Vagina (tissue), 2 donors: ENCODE measurements around the gene TRIM71. TPM values are rescaled to one million over a fixed set of nuclear protein-coding genes. Genes with fewer than 3 reads are reported as not detected.

ENCODE experiments used
- DNase-seq, 2 donors: peaks; one replicate each; pipeline ENCODE4 v3.0.0-alpha.2; 2017; ENCODE audit errors: extremely low spot score in 2 of 2
- H3K27ac ChIP-seq: fragments of 200-600 bp; sonication (generic); one replicate; pipeline ENCODE4 v1.5.1; 2019
- H3K27me3 ChIP-seq: fragments of 200-600 bp; sonication (generic); one replicate; pipeline ENCODE4 v1.5.1; 2019
- H3K36me3 ChIP-seq, 2 donors: fragments of 200-600 bp; sonication (generic); one replicate each; pipeline ENCODE4 v1.5.1; 2017 to 2019
- H3K4me1 ChIP-seq: fragments of 200-600 bp; sonication (generic); one replicate; pipeline ENCODE4 v1.5.1; 2019
- H3K4me3 ChIP-seq, 2 donors: fragments of 200-600 bp; sonication (generic); 1 replicate in 1 of 2; 2 replicates in 1 of 2; pipeline ENCODE4 v1.5.1; 2016 to 2019
- H3K9me3 ChIP-seq: fragments of 200-600 bp; sonication (generic); one replicate; pipeline ENCODE4 v1.5.1; 2019
- CTCF ChIP-seq, 3 experiments: fragments of 450-650 bp in 2 of 3; fragments of 200-600 bp in 1 of 3; sonication (generic) in 1 of 3; IDR thresholded peaks; one replicate each; pipeline ENCODE4 v1.5.1; 2017 to 2019; ENCODE audit warnings: antibody characterized with exemption in 3 of 3, mild to moderate bottlenecking in 2 of 3, moderate library complexity in 2 of 3
- POLR2A ChIP-seq, 2 donors: fragments of 450-650 bp; IDR thresholded peaks; one replicate each; pipeline ENCODE4 v1.6.1; 2017; ENCODE audit warnings: antibody characterized with exemption in 2 of 2, mild to moderate bottlenecking in 2 of 2, moderate library complexity in 2 of 2
- POLR2AphosphoS5 ChIP-seq, 2 donors: sonication (generic); formaldehyde crosslinking; IDR thresholded peaks; one replicate each; pipeline ENCODE4 v1.9.0; 2017; ENCODE audit warnings: antibody characterized with exemption in 2 of 2, mild to moderate bottlenecking in 2 of 2, low read depth in 1 of 2; ENCODE audit not compliant: insufficient read depth in 1 of 2
- intact Hi-C: fragments of 100-400 bp; cut with DNase I; formaldehyde crosslinking; loops from one replicate; pipeline ENCODE4 v1.15.1; 2023
- total RNA-seq: library from RNA; depleted of rRNA; stranded (reverse); fragments of >200 nt; gene quantifications from one replicate; pipeline ENCODE4 v1.2.3, GENCODE V29; 2016

TRIM71 gene
- total RNA-seq, 1 donor from 2014 or later = not detected

GRCh38 chr3:32839714-32840085 is 21.9 kb downstream of the TRIM71 start:
- Histone ChIP-seq H3K4me1 (no peaks in the 10 kb centered on the region), H3K27me3 (no peaks in the 10 kb centered on the region), H3K4me3 (no peak overlapping the region), H3K36me3 (no peaks in the 10 kb centered on the region), H3K27ac (no peak overlapping the region), H3K9me3 (no peaks in the 10 kb centered on the region)
- TF ChIP-seq CTCF (IDR thresholded peaks at IDR 0.05) (no peak), POLR2A (IDR thresholded peaks at IDR 0.05) (no peak), POLR2AphosphoS5 (IDR thresholded peaks at IDR 0.05; ENCODE audit: insufficient read depth in 1 of 2, low read depth in 1 of 2) (no peak)
- no peak for DNase-seq
- intact Hi-C loops = no loop called here

DNA sequence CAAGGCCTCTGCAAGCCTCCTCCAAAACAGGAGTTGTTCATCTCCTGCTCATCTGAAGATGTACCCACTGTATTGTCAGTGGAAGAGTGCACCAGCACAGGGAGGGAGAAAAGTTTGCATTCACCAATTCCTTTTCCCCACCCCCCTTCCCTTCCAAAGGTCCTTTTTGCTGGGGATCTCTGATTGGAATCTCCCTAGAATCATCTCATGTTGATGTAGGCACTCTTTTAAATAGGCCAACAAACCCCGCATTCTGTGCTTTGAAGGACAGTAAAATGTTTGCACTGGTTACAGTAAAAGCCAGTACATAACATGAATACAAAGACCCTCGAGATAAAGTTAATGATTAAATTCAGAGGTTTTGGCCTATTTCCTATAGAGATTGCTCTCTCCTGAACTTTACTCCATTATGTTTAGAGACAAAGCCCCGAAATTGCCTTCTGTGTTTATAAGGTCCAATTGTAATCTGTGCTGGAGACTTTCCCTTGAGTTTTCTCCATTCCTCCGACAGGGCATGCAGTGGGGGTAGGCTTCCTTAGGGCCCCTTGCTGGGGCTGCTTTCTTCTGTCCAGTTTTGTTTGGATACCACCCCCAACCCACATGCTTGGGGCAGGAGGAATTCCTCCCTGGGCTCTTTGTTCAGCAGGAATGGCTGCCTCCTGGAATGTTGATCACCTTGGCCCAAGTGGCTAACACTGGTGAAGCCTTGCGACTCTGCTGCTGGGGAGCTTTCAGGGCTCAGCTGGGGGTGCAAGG is 22.5 kb downstream of the TRIM71 start:
- TF ChIP-seq POLR2AphosphoS5 (IDR thresholded peaks at IDR 0.05; ENCODE audit: insufficient read depth in 1 of 2, low read depth in 1 of 2) (no peak), CTCF (IDR thresholded peaks at IDR 0.05) (no peak), POLR2A (IDR thresholded peaks at IDR 0.05) (no peak)
- Histone ChIP-seq H3K27me3 (no peaks in the 10 kb centered on the region), H3K27ac (no peak overlapping the region), H3K36me3 (no peaks in the 10 kb centered on the region), H3K9me3 (no peaks in the 10 kb centered on the region), H3K4me3 (no peak overlapping the region), H3K4me1 (no peaks in the 10 kb centered on the region)
- intact Hi-C loops = no loop called here
- DNase-seq = no peak

DNA sequence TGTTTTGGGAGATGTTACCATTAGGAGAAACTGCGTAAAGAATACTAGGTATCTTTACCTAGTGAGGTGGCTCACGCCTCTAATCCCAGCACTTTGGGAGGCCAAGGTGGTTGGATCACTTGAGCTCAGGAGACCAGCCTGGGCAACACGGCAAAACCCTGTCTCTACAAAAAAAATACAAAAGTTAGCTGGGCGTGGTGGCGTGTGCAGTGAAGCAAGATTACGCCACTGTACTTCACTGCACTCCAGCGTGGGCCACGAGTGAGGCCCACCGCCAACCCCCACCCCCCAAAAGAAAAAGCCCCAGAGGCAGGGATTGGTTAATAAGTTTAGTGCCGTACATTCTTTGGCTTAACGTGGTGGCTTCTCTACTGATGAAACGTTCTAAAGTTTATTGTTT is 23.5 kb downstream of the TRIM71 start:
- TF ChIP-seq POLR2A (IDR thresholded peaks at IDR 0.05) (no peak), CTCF (IDR thresholded peaks at IDR 0.05) (no peak), POLR2AphosphoS5 (IDR thresholded peaks at IDR 0.05; ENCODE audit: insufficient read depth in 1 of 2, low read depth in 1 of 2) (no peak)
- no peak for DNase-seq
- intact Hi-C loops = no loop called here

GRCh38 chr3:32841867-32842470 is 24.2 kb downstream of the TRIM71 start:
- no peak for DNase-seq
- Histone ChIP-seq H3K36me3 (no peaks in the 10 kb centered on the region), H3K4me1 (no peaks in the 10 kb centered on the region), H3K4me3 (no peak overlapping the region), H3K27me3 (no peaks in the 10 kb centered on the region), H3K27ac (no peak overlapping the region), H3K9me3 (no peaks in the 10 kb centered on the region)
- TF ChIP-seq POLR2A (IDR thresholded peaks at IDR 0.05) (no peak), CTCF (IDR thresholded peaks at IDR 0.05) (no peak), POLR2AphosphoS5 (IDR thresholded peaks at IDR 0.05; ENCODE audit: insufficient read depth in 1 of 2, low read depth in 1 of 2) (no peak)
- intact Hi-C loops = no loop called here

More for the DNA sequence above, 23.5 kb downstream of the TRIM71 start:
- H3K4me3 ChIP-seq = no peak overlapping the region
- H3K36me3 ChIP-seq = no peaks in the 10 kb centered on the region
- H3K27me3 ChIP-seq = no peaks in the 10 kb centered on the region
- no peak overlapping the region for H3K27ac ChIP-seq
- H3K4me1 ChIP-seq = no peaks in the 10 kb centered on the region
- H3K9me3 ChIP-seq = no peaks in the 10 kb centered on the region

DNA sequence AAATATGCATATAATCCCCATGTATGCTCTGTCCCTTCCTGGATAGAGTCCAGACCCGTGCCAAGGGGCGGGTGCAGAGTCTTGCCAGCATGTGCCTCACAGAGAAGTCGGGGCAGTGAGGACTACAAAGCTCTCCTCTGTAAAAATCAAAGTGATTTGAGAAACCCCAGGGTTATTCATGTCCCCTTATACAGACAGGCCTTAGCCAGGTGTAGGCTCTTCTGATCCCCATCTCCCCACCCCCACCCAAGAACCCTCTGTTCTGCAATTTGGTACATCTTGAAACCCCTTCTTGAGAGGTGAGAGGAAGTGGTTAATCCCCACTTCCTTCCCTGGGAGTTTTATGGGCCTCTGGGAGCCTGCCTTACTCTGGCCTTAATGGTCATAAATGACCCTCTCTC is 24.7 kb downstream of the TRIM71 start:
- Histone ChIP-seq H3K27me3 (no peaks in the 10 kb centered on the region), H3K4me1 (no peaks in the 10 kb centered on the region), H3K36me3 (no peaks in the 10 kb centered on the region), H3K4me3 (no peak overlapping the region), H3K9me3 (no peaks in the 10 kb centered on the region), H3K27ac (no peak overlapping the region)
- intact Hi-C loops = no loop called here
- DNase-seq = no peak
- TF ChIP-seq CTCF (IDR thresholded peaks at IDR 0.05) = no peak
- no peak for TF ChIP-seq POLR2AphosphoS5 (IDR thresholded peaks at IDR 0.05; ENCODE audit: insufficient read depth in 1 of 2, low read depth in 1 of 2)
- no peak for TF ChIP-seq POLR2A (IDR thresholded peaks at IDR 0.05)
